Smooth muscle cell (in vitro differentiated cells): ENCODE results near the gene SPATA46. TPM values are rescaled to one million over a fixed set of nuclear protein-coding genes. Genes with fewer than 3 reads are reported as not detected.

Experiments used
- DNase-seq: peaks from one replicate; lab custom pipeline; 2025; ENCODE audit not compliant: unreplicated experiment; lab: John Stamatoyannopoulos, UW
- H2AFZ ChIP-seq: fragments of 200-600 bp; sonication (generic); 2 replicates; pipeline ENCODE4 v1.6.0; 2016; ENCODE audit warnings: antibody characterized with exemption, low read depth, mild to moderate bottlenecking
- H3F3A ChIP-seq: fragments of 200-600 bp; sonication (generic); 2 replicates; pipeline ENCODE4 v1.6.0; 2017; ENCODE audit warnings: antibody characterized with exemption, low read depth
- H3K27ac ChIP-seq: fragments of 200-600 bp; sonication (generic); 2 replicates; pipeline ENCODE4 v1.5.1; 2016; ENCODE audit warnings: low read depth, mild to moderate bottlenecking
- H3K27me3 ChIP-seq: fragments of 200-600 bp; sonication (generic); 2 replicates; pipeline ENCODE4 v1.6.1; 2016; ENCODE audit warnings: low read depth, mild to moderate bottlenecking
- H3K36me3 ChIP-seq: fragments of 200-600 bp; sonication (generic); 2 replicates; pipeline ENCODE4 v1.5.1; 2016; ENCODE audit warnings: low read depth
- H3K4me1 ChIP-seq: fragments of 200-600 bp; sonication (generic); 2 replicates; pipeline ENCODE4 v1.5.1; 2016; ENCODE audit warnings: low read depth
- H3K4me2 ChIP-seq: fragments of 200-600 bp; sonication (generic); 2 replicates; pipeline ENCODE4 v1.6.0; 2016; ENCODE audit warnings: mild to moderate bottlenecking
- H3K4me3 ChIP-seq: fragments of 200-600 bp; sonication (generic); 2 replicates; pipeline ENCODE4 v1.5.1; 2016; ENCODE audit warnings: mild to moderate bottlenecking
- H3K79me2 ChIP-seq: fragments of 200-600 bp; sonication (generic); 2 replicates; pipeline ENCODE4 v1.6.0; 2016; ENCODE audit warnings: low read depth, mild to moderate bottlenecking
- H3K9ac ChIP-seq: fragments of 200-600 bp; sonication (generic); 2 replicates; pipeline ENCODE4 v1.6.0; 2016; ENCODE audit warnings: low read depth
- H3K9me3 ChIP-seq: fragments of 200-600 bp; sonication (generic); replicated peaks from 2 replicates; pipeline ENCODE4 v1.5.1; 2016; ENCODE audit warnings: low read depth
- H4K20me1 ChIP-seq: fragments of 200-600 bp; sonication (generic); 2 replicates; pipeline ENCODE4 v1.6.0; 2016; ENCODE audit warnings: low read depth
- CTCF ChIP-seq: fragments of 200-600 bp; sonication (generic); IDR thresholded peaks from 2 replicates; pipeline ENCODE4 v1.5.1; 2017; ENCODE audit warnings: borderline replicate concordance, mild to moderate bottlenecking, antibody characterized with exemption; ENCODE audit not compliant: insufficient read depth, poor library complexity, severe bottlenecking
- WGBS: methylation state at CpG from one replicate; pipeline ENCODE4 v1.1.7; 2016; ENCODE audit warnings: low lambda C conversion rate; 5-methylcytosine and 5-hydroxymethylcytosine counted together
- microRNA counts: library from miRNA; unstranded; fragments of <30 nt; microRNA quantifications from one replicate; lab custom pipeline; 2016
- microRNA-seq: library from miRNA; unstranded; fragments of <30 nt; microRNA quantifications from one replicate; pipeline ENCODE4, GENCODE V29; 2016; ENCODE audit warnings: borderline number of aligned reads
- polyA plus RNA-seq: library from polyadenylated mRNA; unstranded; fragments of >200 nt; fragmentation: Nextera tagmentation; extraction: Ambion mirVana; gene quantifications from 2 replicates; pipeline ENCODE4 v1.2.1, GENCODE V29; 2016
- small RNA-seq: library from RNA; depleted of rRNA; stranded (forward); fragments of <200 nt; gene quantifications from one replicate; pipeline ENCODE3, GENCODE V24; 2014
- total RNA-seq: library from RNA; depleted of rRNA; stranded (reverse); fragments of >200 nt; gene quantifications from 2 replicates; pipeline ENCODE4 v1.2.3, GENCODE V29; 2014

The SPATA46 gene
- total and polyA plus RNA-seq, 2 experiments from 2014 or later, result not detected

GRCh38 chr1:162327788-162328165 lies 48.9 kb downstream of the SPATA46 start:
- no peaks in the 10 kb centered on the region for H3K79me2 ChIP-seq
- DNase-seq, result no peak
- H3K4me2 ChIP-seq, result no peak overlapping the region
- 96% methylated on average over 1 of the region's 1 CpG for WGBS
- no peak overlapping the region for H3K27ac ChIP-seq
- H3K36me3 ChIP-seq, result no peaks in the 10 kb centered on the region
- no peaks in the 10 kb centered on the region for H4K20me1 ChIP-seq
- no peak overlapping the region for H2AFZ ChIP-seq
- H3K4me3 ChIP-seq, result no peak overlapping the region
- no peak overlapping the region for H3K9ac ChIP-seq
- TF ChIP-seq CTCF, result no peak
- H3K4me1 ChIP-seq, result no peaks in the 10 kb centered on the region
- no peaks in the 10 kb centered on the region for H3K9me3 ChIP-seq
- H3K27me3 ChIP-seq, result peaks cover 4% of the 10 kb centered on the region
- no peaks in the 10 kb centered on the region for H3F3A ChIP-seq

- no peak overlapping the region for H2AFZ ChIP-seq
- no peak for DNase-seq
- H3K4me1 ChIP-seq, result no peaks in the 10 kb centered on the region
- WGBS, result 96% methylated on average over 2 of the region's 2 CpGs
- peaks cover 4% of the 10 kb centered on the region for H3K27me3 ChIP-seq
- H3K27ac ChIP-seq, result no peak overlapping the region
- no peak for TF ChIP-seq CTCF
- no peaks in the 10 kb centered on the region for H3K9me3 ChIP-seq
- no peaks in the 10 kb centered on the region for H3K79me2 ChIP-seq
- no peaks in the 10 kb centered on the region for H3F3A ChIP-seq
- H3K4me3 ChIP-seq, result no peak overlapping the region
- no peaks in the 10 kb centered on the region for H3K36me3 ChIP-seq
- no peak overlapping the region for H3K4me2 ChIP-seq
- H4K20me1 ChIP-seq, result no peaks in the 10 kb centered on the region
- no peak overlapping the region for H3K9ac ChIP-seq
Measured at GRCh38 chr1:162327144-162327787, 49.4 kb downstream of the SPATA46 start.

- H3F3A ChIP-seq, result no peaks in the 10 kb centered on the region
- H3K4me3 ChIP-seq, result no peak overlapping the region
- H3K27me3 ChIP-seq, result peaks cover 4% of the 10 kb centered on the region
- no peaks in the 10 kb centered on the region for H3K36me3 ChIP-seq
- no peaks in the 10 kb centered on the region for H3K4me1 ChIP-seq
- DNase-seq, result no peak
- H3K27ac ChIP-seq, result no peak overlapping the region
- H3K9ac ChIP-seq, result no peak overlapping the region
- no peaks in the 10 kb centered on the region for H3K79me2 ChIP-seq
- H3K4me2 ChIP-seq, result no peak overlapping the region
- TF ChIP-seq CTCF, result no peak
- no peak overlapping the region for H2AFZ ChIP-seq
- H4K20me1 ChIP-seq, result no peaks in the 10 kb centered on the region
- no peaks in the 10 kb centered on the region for H3K9me3 ChIP-seq
Measured at GRCh38 chr1:162326559-162326958, 50.1 kb downstream of the SPATA46 start.

GRCh38 chr1:162324396-162324795 lies 52.3 kb downstream of the SPATA46 start:
- H3K27ac ChIP-seq, result no peak overlapping the region
- H3K36me3 ChIP-seq, result no peaks in the 10 kb centered on the region
- no peaks in the 10 kb centered on the region for H4K20me1 ChIP-seq
- no peaks in the 10 kb centered on the region for H3K9me3 ChIP-seq
- TF ChIP-seq CTCF, result no peak
- 77% methylated on average over 2 of the region's 2 CpGs for WGBS
- H3K4me3 ChIP-seq, result no peak overlapping the region
- no peaks in the 10 kb centered on the region for H3K79me2 ChIP-seq
- H3K9ac ChIP-seq, result no peak overlapping the region
- H2AFZ ChIP-seq, result no peak overlapping the region
- no peaks in the 10 kb centered on the region for H3K4me1 ChIP-seq
- H3K4me2 ChIP-seq, result no peak overlapping the region
- H3K27me3 ChIP-seq, result no peaks in the 10 kb centered on the region
- no peak for DNase-seq
- no peaks in the 10 kb centered on the region for H3F3A ChIP-seq

MicroRNA genes within 50 kb of the gene (microRNA counts, 767-probe panel; counts per million panel counts)
- microRNA hsa-miR-556-3p (lab: Ali Mortazavi, UCI), result 183 counts per million
- 183 counts per million for microRNA hsa-miR-556-5p (lab: Ali Mortazavi, UCI)

Small RNA genes within 50 kb of the gene (microRNA-seq; reads per million reads assigned to microRNA genes)
- 2.9 reads per million for gene MIR556

Small RNA genes within 50 kb of the gene (small RNA-seq; reads per million reads assigned to genes)
- gene MIR556 (not detected), gene RNA5SP61 (not detected)

Other genes starting within 250 kb of the SPATA46 start
- gene C1orf226, start 4.9 kb upstream of the SPATA46 start, total RNA-seq, result 0.18 and 1.2 TPM in 2 replicates
- gene C1orf226, start 4.9 kb upstream of the SPATA46 start, polyA plus RNA-seq, result 0.25 and 0.39 TPM in 2 replicates
- not detected in 2 replicates for gene SH2D1B, start 35.3 kb upstream of the SPATA46 start, total RNA-seq
- gene SH2D1B, start 35.3 kb upstream of the SPATA46 start, polyA plus RNA-seq, result not detected in 2 replicates
- 30.1 and 39.0 TPM in 2 replicates for gene UHMK1, start 121.0 kb upstream of the SPATA46 start, total RNA-seq
- gene UHMK1, start 121.0 kb upstream of the SPATA46 start, polyA plus RNA-seq, result 4.8 and 6.1 TPM in 2 replicates
- gene UAP1, start 184.9 kb upstream of the SPATA46 start, total RNA-seq, result 83.8 and 92.4 TPM in 2 replicates
- gene UAP1, start 184.9 kb upstream of the SPATA46 start, polyA plus RNA-seq, result 57.4 and 64.2 TPM in 2 replicates